OCI-LY7 (cell line): ENCODE data around the gene TCHH.

Experiments
- CTCF ChIP-seq: fragments of 200-600 bp; sonication (generic); conservative IDR thresholded peaks from 2 replicates; pipeline ENCODE4 v1.5.1; 2014; ENCODE audit warnings: mild to moderate bottlenecking, antibody characterized with exemption, low read length, moderate library complexity, mixed read lengths
- EZH2phosphoT487 ChIP-seq: fragments of 200-600 bp; sonication (generic); IDR thresholded peaks from 2 replicates; pipeline ENCODE4 v1.6.1; 2018; ENCODE audit warnings: low read depth, borderline replicate concordance, mild to moderate bottlenecking, mixed run types, antibody characterized with exemption, low read length, moderate library complexity, mixed read lengths

DNA sequence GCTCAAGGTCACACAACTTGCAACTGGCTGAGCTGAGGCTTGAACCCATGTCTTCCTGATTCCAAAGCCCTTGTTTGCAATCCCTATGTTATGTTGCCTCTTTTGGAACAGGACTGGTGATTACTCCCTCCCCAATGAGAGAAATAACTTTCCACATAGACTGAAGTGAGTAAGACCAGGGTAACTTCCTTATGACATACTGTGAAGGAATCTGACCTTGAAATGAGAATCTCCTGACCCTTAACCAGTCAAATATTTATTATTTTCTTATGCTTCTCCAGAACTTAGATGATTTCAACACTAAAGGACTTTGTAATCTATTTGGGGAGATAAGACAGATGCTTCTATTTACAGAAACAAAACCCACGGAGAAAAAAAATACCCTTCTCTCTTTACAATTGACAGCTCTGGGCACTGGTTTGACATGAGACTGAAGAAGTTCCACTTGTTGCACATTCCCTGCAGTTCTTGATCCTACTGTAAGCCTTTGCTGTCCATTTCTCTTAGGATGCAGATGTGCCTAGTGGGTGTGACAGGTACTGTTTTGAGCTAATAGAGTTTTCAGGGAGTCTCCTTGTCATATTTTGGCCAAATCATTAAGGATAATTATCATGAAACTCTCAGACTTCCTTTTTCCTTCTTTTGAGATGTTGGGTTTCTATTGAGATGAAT lies 47.7 kb upstream of the TCHH start:
- TF ChIP-seq CTCF (no peak), EZH2phosphoT487 (no peak)
